B cell (primary cell): ENCODE measurements around the gene COL5A2. TPM values are rescaled to one million over a fixed set of nuclear protein-coding genes. Genes with fewer than 3 reads are reported as not detected.

ENCODE experiments used
- ATAC-seq: fragments of 200-7000 bp; cut with Tn5 transposase; one replicate; pipeline ENCODE4 v1.10.0; 2021; ENCODE audit warnings: low read depth, mild to moderate bottlenecking, moderate number of reproducible peaks, moderate library complexity
- CTCF ChIA-PET: fragments of 350-600 bp; sonication (Branson Sonifier 250); formaldehyde crosslinking; loops from one replicate; lab custom pipeline; 2021; ENCODE audit warnings: antibody characterized with exemption, inconsistent platforms; lab: Charles Lee
- POLR2A ChIA-PET: fragments of 350-600 bp; sonication (Branson Sonifier 250); formaldehyde crosslinking; loops from one replicate; lab custom pipeline; 2021; ENCODE audit warnings: antibody characterized with exemption; lab: Charles Lee
- DNase-seq: peaks from one replicate; pipeline ENCODE4 v3.0.0; 2013
- H2AFZ ChIP-seq: 2 replicates; pipeline ENCODE4 v1.6.1; 2012; ENCODE audit warnings: mild to moderate bottlenecking, low read depth, low read length; ENCODE audit not compliant: insufficient read depth, poor library complexity, severe bottlenecking
- H3K27ac ChIP-seq, 2 donors: 1 replicate in 1 of 2; 2 replicates in 1 of 2; pipeline ENCODE4 v1.5.1; 2012 to 2013; ENCODE audit warnings: low read length in 2 of 2, mild to moderate bottlenecking in 2 of 2, moderate library complexity in 1 of 2
- H3K27me3 ChIP-seq, 4 experiments: fragments of 200-600 bp in 1 of 4; sonication (generic) in 1 of 4; replicated peaks in 1 of 4; 1 replicate in 2 of 4; 2 replicates in 2 of 4; pipeline versions ENCODE4 v1.6.1 to v1.7.0; 2013 to 2016; ENCODE audit warnings: low read length in 3 of 4, mild to moderate bottlenecking in 2 of 4, mixed read lengths in 1 of 4, moderate library complexity in 1 of 4; ENCODE audit not compliant: insufficient read depth in 4 of 4, control insufficient read depth in 3 of 4; ENCODE audit errors: control extremely low read depth in 1 of 4
- H3K36me3 ChIP-seq, 2 experiments: replicated peaks in 1 of 2; 1 replicate in 1 of 2; 2 replicates in 1 of 2; pipeline versions ENCODE4 v1.6.1 to v1.7.1; 2013; ENCODE audit warnings: low read length in 1 of 2; ENCODE audit not compliant: insufficient read depth in 2 of 2, control insufficient read depth in 1 of 2; ENCODE audit errors: control extremely low read depth in 1 of 2, extremely low read depth in 1 of 2
- H3K4me1 ChIP-seq, 2 donors: fragments of 200-600 bp in 1 of 2; sonication (generic) in 1 of 2; 1 replicate in 1 of 2; 2 replicates in 1 of 2; pipeline versions ENCODE4 v1.5.1 to v1.6.1; 2013 to 2017; ENCODE audit warnings: low read length in 2 of 2; ENCODE audit not compliant: control insufficient read depth in 2 of 2, insufficient read depth in 2 of 2
- H3K4me2 ChIP-seq: replicated peaks from 2 replicates; pipeline ENCODE3; 2012; ENCODE audit warnings: mild to moderate bottlenecking, low read depth, low read length; ENCODE audit not compliant: poor library complexity, severe bottlenecking
- H3K4me3 ChIP-seq, 5 experiments: fragments of 200-600 bp in 1 of 5; sonication (generic) in 1 of 5; 1 replicate in 3 of 5; 2 replicates in 2 of 5; pipeline versions ENCODE4 v1.5.1 to v1.7.0; 2011 to 2016; ENCODE audit warnings: low read length in 4 of 5, mild to moderate bottlenecking in 4 of 5, low read depth in 2 of 5, control low read depth in 1 of 5, moderate library complexity in 1 of 5; ENCODE audit not compliant: insufficient read depth in 1 of 5; ENCODE audit errors: control extremely low read depth in 1 of 5, extremely low read depth in 1 of 5
- H3K79me2 ChIP-seq: fragments of 200-600 bp; sonication (generic); one replicate; pipeline ENCODE4 v1.6.0; 2016; ENCODE audit warnings: low read length; ENCODE audit not compliant: control insufficient read depth, insufficient read depth
- H3K9ac ChIP-seq: fragments of 200-600 bp; sonication (generic); 2 replicates; pipeline ENCODE4 v1.6.1; 2017; ENCODE audit warnings: mild to moderate bottlenecking, low read length, moderate library complexity
- H3K9me3 ChIP-seq, 3 donors: one replicate each; pipeline versions ENCODE4 v1.6.1 to v1.7.1; 2013; ENCODE audit warnings: low read length in 2 of 3; ENCODE audit not compliant: control insufficient read depth in 2 of 3, insufficient read depth in 1 of 3; ENCODE audit errors: control extremely low read depth in 1 of 3
- H4K20me1 ChIP-seq: 2 replicates; pipeline ENCODE4 v1.6.0; 2012; ENCODE audit warnings: mild to moderate bottlenecking, low read length; ENCODE audit not compliant: insufficient read depth, control insufficient read depth, poor library complexity, severe bottlenecking
- H3K27ac Mint-ChIP-seq: one replicate; pipeline ENCODE4 v1.8.0; 2021; ENCODE audit warnings: mixed read lengths
- H3K27me3 Mint-ChIP-seq: one replicate; pipeline ENCODE4 v1.8.0; 2021; ENCODE audit warnings: mixed read lengths
- H3K4me1 Mint-ChIP-seq: one replicate; pipeline ENCODE4 v1.8.0; 2021; ENCODE audit warnings: mixed read lengths
- H3K4me3 Mint-ChIP-seq: one replicate; pipeline ENCODE4 v1.8.0; 2021; ENCODE audit warnings: mixed read lengths
- H3K9me3 Mint-ChIP-seq: one replicate; pipeline ENCODE4 v1.8.0; 2022; ENCODE audit warnings: mixed read lengths; ENCODE audit not compliant: insufficient read depth
- EZH2 ChIP-seq: IDR thresholded peaks from 2 replicates; pipeline ENCODE4 v1.6.1; 2012; ENCODE audit warnings: borderline replicate concordance, low read depth, mild to moderate bottlenecking, moderate library complexity, low read length; ENCODE audit not compliant: insufficient read depth, poor library complexity, severe bottlenecking
- whole genome bisulfite sequencing: methylation state at CpG from one replicate; pipeline ENCODE4 v1.1.5; 2013; ENCODE audit warnings: missing lambda C conversion rate; ENCODE audit not compliant: insufficient coverage; 5-methylcytosine and 5-hydroxymethylcytosine counted together
- intact Hi-C: fragments of 100-400 bp; cut with micrococcal nuclease; formaldehyde crosslinking; loops from one replicate; pipeline ENCODE4 v1.10.0; 2022
- polyA plus RNA-seq: library from polyadenylated mRNA; depleted of rRNA; stranded (reverse); fragments of >200 nt; gene quantifications from 2 replicates; pipeline ENCODE4 v1.2.3, GENCODE V29; 2012
- total RNA-seq, 2 donors: library from RNA; stranded (reverse); fragments of 120-200 nt in 1 of 2; gene quantifications; 1 replicate in 1 of 2; 2 replicates in 1 of 2; pipeline versions ENCODE4 v1.2.3 to v1.2.4, GENCODE V29; 2013 to 2022
- TF ChIP-seq, protein P1 (sequence below): fragments of 200-600 bp; IDR thresholded peaks from one replicate; pipeline ENCODE4 v1.8.0; 2022; ENCODE audit warnings: antibody characterized with exemption, mild to moderate bottlenecking

The COL5A2 gene
- total and polyA plus RNA-seq, 2 donors (not counting 1 experiment from before 2014, with no cell fraction given) = 0.44 to 0.45 TPM

DNA sequence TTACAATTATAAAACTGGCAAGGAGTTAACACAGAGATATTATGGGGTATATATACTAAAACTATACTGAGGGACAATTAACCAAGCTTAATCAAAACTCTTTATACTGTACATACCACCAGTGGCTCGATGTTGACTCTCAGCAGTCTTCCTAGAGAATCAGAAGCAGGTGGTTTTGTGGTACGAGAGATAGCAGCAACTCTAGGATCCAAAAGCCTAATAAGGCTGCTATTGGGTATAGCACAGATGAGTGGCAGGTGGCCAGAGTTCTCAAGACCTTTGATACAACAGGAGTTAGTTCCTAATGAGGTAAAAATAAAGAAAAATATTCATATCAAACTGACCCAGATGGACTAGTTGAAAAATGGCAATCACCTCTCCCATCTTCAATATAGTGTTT lies 45.5 kb upstream of the COL5A2 start:
- WGBS = no CpG with 5 or more reads among the region's 2 CpGs
- Histone ChIP-seq H3K9me3 (no peaks in the 10 kb centered on the region), H3K9ac (no peak overlapping the region), H3K4me2 (no peak overlapping the region), H4K20me1 (no peaks in the 10 kb centered on the region), H3K36me3 (no peaks in the 10 kb centered on the region), H3K4me3 (no peak overlapping the region), H3K27ac (no peak overlapping the region), H2AFZ (no peak overlapping the region), H3K79me2 (no peaks in the 10 kb centered on the region), H3K4me1 (no peaks in the 10 kb centered on the region), H3K27me3 (no peaks in the 10 kb centered on the region)
- DNase-seq = no peak
- Mint-ChIP-seq H3K27me3 (peaks cover 8% of the 10 kb centered on the region), H3K4me1 (no peaks in the 10 kb centered on the region), H3K4me3 (no peak overlapping the region), H3K27ac (no peak overlapping the region), H3K9me3 (no peaks in the 10 kb centered on the region)
- ATAC-seq = no peak
- ChIA-PET CTCF (no interaction called here), POLR2A (no interaction called here)
- TF ChIP-seq EZH2 = no peak
- TF ChIP-seq, protein P1, sequence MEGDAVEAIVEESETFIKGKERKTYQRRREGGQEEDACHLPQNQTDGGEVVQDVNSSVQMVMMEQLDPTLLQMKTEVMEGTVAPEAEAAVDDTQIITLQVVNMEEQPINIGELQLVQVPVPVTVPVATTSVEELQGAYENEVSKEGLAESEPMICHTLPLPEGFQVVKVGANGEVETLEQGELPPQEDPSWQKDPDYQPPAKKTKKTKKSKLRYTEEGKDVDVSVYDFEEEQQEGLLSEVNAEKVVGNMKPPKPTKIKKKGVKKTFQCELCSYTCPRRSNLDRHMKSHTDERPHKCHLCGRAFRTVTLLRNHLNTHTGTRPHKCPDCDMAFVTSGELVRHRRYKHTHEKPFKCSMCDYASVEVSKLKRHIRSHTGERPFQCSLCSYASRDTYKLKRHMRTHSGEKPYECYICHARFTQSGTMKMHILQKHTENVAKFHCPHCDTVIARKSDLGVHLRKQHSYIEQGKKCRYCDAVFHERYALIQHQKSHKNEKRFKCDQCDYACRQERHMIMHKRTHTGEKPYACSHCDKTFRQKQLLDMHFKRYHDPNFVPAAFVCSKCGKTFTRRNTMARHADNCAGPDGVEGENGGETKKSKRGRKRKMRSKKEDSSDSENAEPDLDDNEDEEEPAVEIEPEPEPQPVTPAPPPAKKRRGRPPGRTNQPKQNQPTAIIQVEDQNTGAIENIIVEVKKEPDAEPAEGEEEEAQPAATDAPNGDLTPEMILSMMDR = no peak
- intact Hi-C loops = no loop called here

DNA sequence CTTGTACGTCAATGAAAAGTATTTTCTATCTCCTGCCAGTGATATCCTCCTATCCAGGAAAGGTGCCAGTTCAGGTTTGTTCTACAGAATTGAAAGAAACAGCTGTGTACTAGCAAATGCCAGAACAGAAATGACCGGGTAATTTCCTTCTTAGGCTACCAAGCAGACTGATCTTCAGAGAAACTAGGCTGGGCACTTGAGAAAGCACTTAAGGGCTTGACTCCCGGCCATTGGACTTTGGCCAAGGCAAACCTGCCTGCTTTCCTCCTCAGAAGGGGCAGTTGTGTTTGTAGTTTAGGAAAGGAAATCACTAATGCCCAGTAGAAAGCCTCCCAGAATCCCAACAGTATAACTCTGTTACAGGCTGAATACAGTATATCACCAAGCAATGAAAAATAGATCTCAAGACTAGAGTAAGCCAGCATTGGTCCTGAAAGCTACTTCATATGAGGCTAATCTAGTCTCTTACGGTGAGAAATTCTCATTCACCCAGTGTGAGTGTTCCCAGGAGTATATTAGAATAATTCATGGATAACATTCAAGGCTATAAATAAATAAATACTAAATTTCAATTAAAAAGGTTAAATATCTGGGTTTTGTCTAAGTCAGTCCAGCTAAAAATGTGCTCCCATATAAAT lies 43.0 kb upstream of the COL5A2 start:
- H3K27me3 Mint-ChIP-seq = peaks cover 3% of the 10 kb centered on the region
- H2AFZ ChIP-seq = no peak overlapping the region
- H3K4me3 Mint-ChIP-seq = no peak overlapping the region
- H3K4me1 Mint-ChIP-seq = no peaks in the 10 kb centered on the region
- POLR2A ChIA-PET = no interaction called here
- no peak for TF ChIP-seq EZH2
- TF ChIP-seq, protein P1 = no peak
- H4K20me1 ChIP-seq = no peaks in the 10 kb centered on the region
- no peak overlapping the region for H3K4me3 ChIP-seq
- no peak overlapping the region for H3K9ac ChIP-seq
- no peak for ATAC-seq
- no peak overlapping the region for H3K27ac Mint-ChIP-seq
- WGBS = 93% methylated on average over 3 of the region's 4 CpGs
- no peaks in the 10 kb centered on the region for H3K79me2 ChIP-seq
- no peaks in the 10 kb centered on the region for H3K9me3 Mint-ChIP-seq
- H3K27me3 ChIP-seq = no peaks in the 10 kb centered on the region
- H3K9me3 ChIP-seq = no peaks in the 10 kb centered on the region
- DNase-seq = no peak
- H3K36me3 ChIP-seq = no peaks in the 10 kb centered on the region
- no peaks in the 10 kb centered on the region for H3K4me1 ChIP-seq
- no peak overlapping the region for H3K27ac ChIP-seq
- H3K4me2 ChIP-seq = no peak overlapping the region
- intact Hi-C loops = no loop called here
- CTCF ChIA-PET = no interaction called here
